GM18505 (cell line): ENCODE data around the gene UGGT2.

Experiments
- ATAC-seq: cut with Tn5 transposase; IDR thresholded peaks from one replicate; pipeline ENCODE4 v1.9.1; 2021; ENCODE audit not compliant: unreplicated experiment
- POLR2A ChIP-seq: IDR thresholded peaks from 4 replicates; pipeline ENCODE4 v1.6.1; 2011; ENCODE audit warnings: borderline replicate concordance; ENCODE audit not compliant: insufficient read depth, insufficient read length; ENCODE audit errors: extremely low read depth

UGGT2 gene

DNA sequence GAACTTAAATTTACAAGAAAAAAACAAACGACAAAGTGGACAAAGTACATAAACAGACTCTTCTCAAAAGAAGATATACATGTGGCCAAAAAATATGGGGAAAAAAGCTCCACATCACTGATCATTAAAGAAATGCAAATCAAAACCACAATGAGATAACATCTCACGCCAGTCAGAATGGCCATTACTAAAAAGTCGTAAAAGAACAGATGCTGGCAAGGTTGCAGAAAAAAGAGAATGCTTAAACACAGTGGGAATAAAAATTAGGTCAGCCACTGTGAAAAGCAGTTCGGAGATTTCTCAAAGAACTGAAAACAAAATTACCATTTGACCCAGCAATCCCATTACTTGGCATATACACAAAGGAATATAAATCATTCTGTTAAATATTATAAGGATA lies 132.7 kb downstream of the UGGT2 start:
- no peak for ATAC-seq
- TF ChIP-seq POLR2A = no peak

DNA sequence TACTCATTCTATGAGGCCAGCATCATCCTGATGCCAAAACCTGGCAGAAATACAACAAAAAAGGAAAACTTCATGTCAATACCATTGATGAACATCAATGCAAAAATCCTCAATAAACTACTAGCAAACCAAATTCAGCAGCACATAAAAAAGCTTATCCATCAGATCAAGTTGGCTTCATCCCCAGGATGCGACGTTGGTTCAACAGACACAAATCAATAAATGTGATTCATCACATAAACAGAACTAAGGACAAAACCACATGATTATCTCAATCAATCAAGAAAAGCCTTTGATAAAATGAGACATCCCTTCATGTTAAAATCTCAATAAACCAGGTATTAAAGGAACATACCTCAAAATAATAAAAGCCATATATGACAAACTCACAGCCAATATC lies 134.3 kb downstream of the UGGT2 start:
- ATAC-seq = no peak

DNA sequence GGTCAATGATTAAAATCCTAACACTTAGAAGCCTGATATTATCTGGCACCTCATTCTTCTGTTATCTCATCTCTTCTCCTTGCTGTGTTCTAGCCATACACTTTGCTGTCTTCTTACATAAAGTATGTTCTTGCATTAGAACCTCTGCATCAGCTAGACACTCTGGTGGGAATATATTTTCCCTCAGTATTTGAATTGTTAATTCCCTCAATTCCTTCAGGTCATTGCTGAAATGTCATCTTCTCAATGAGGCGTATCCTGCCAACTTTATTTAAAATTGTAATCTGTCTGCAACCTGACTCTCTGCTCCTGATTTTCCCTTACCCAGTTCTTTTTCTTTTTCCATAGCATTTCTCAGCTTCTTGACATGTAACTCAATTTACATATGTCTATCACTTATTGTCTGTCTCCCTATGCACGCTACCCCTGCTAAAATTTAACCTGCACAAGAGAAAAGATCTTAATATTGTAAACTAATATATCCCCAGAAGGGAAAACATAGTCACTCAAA lies 138.2 kb downstream of the UGGT2 start:
- TF ChIP-seq POLR2A = no peak
- ATAC-seq = no peak

More for the DNA sequence above, 134.3 kb downstream of the UGGT2 start:
- no peak for TF ChIP-seq POLR2A

DNA sequence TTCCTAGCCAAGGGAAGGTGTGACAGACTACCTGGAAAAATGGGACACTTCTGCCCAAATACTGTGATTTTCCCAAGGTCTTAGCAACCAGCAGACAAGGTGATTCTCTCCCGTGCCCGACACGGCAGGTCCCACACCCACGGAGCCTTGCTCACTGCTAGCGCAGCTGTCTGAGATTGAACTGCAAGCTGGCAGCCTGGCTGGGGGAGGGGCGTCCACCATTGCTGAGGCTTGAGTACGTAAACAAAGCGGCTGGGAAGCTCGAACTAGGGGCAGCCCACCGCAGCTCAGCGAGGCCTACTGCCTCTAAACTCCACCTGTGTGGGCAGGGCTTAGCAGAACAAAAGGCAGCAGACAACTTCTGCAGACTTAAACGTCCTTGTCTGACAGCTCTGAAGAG lies 146.2 kb downstream of the UGGT2 start:
- no peak for TF ChIP-seq POLR2A
- no peak for ATAC-seq

DNA sequence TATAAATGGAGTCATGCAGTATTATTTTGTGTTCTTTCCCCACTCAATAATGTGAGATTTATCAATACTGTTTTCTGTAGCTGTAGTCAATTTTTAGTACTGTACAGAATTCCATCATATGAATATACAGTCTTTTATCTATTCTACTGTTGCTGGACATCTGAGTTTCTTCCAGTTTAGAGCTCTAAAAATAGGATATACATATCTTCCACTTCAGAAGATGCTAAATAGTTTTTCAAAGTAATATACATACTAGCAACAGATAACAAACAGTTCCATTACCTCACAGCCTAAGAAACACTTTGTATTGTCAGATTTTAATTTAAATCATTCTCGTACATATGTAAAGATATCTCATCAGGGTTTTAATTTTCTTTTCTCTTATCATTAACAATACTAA lies 149.6 kb downstream of the UGGT2 start:
- TF ChIP-seq POLR2A = no peak

DNA sequence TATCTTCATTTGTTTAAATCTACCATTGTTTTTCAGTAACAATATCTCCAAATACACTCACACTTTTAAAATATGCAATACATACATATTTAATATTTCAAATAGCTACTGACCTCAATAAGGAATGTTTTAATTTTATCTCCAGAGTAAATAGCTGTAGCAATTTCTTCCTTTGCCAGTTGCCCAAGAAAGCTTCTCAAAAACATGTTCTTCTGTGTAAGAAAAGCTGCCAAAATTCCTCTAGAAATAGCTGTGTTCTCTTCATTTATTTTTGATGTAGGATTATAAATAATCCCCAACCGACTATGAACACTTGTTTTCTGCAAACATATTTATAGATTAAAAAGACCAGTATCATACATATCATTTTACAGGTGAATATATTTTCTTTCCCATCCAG lies 150.5 kb downstream of the UGGT2 start:
- no peak for TF ChIP-seq POLR2A
- no peak for ATAC-seq

More for the DNA sequence above, 149.6 kb downstream of the UGGT2 start:
- ATAC-seq = no peak

DNA sequence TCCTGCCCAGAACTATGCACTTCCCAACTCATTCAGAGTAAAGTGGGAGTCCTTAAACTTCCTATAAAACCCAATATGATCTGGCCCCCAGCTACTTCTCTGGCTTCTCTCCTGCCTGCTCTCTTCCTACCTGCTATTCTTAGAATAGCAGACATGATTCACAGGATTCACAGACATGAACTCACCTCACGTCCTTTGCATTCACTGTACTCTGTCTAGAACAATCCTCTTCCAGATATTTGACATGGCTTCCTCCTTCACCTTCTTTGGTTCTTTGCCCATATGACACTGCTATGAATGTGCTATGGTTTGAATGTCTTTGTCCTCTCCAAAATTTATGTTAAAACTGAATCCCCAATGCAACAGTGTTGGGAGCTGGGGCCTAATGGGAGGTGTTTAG lies 154.9 kb downstream of the UGGT2 start:
- ATAC-seq = no peak

DNA sequence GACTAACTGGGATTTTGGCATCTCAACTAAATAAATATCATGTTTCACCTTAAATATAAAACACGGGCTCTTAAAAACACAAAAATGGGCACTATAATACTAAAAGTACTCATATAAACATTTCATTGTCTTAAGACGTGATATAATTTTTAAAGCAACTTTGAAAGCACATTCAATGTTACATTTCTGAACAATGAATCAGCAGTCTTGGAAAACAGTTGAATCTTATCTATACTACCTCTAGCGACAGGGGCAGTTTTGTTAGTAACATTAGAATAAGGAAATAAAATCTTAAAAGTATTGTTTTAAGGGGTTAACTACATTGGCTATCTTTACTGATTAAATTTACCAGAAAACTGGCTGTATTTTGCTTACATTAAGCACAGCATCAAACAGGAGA lies 156.9 kb downstream of the UGGT2 start:
- no peak for ATAC-seq
- no peak for TF ChIP-seq POLR2A

More for the DNA sequence above, 154.9 kb downstream of the UGGT2 start:
- no peak for TF ChIP-seq POLR2A

DNA sequence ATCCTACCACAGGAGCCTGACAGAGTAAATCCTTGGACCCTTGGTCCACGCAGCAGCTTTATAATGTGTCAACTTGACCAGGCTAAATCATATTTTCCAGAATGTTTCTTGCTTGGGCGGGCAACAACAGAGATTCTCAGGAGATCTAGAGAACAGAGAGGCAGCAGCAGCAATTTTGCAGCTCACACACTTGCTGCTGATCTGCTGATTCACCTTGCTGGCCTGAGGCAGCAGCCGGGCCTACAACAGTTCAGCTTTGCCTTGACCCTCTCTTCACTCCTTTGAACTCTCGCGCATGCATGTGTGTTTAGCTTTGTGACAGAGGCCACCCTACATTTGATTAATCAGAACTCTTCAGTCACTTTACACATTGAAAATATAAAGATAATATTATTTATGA lies 159.3 kb downstream of the UGGT2 start:
- TF ChIP-seq POLR2A = no peak

DNA sequence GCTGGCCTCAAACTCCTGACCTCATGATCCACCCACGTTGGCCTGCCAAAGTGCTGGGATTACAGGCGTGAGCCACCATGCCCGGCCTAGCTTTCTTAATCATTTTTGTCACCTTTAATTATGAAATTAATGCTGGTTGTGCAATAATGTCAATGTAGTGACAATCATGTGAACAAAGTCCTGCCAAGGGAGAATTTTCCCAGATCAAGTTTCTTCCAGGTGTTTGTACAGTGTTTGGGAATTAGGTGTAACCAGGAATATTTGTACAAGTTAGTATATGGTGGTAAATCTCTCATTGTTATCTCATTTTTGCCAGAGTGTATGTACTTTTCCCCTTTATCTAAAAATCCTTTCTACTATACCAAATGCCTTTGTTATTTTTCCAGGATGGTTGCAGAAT lies 171.1 kb downstream of the UGGT2 start:
- no peak for ATAC-seq
- no peak for TF ChIP-seq POLR2A

More for the DNA sequence above, 159.3 kb downstream of the UGGT2 start:
- no peak for ATAC-seq

DNA sequence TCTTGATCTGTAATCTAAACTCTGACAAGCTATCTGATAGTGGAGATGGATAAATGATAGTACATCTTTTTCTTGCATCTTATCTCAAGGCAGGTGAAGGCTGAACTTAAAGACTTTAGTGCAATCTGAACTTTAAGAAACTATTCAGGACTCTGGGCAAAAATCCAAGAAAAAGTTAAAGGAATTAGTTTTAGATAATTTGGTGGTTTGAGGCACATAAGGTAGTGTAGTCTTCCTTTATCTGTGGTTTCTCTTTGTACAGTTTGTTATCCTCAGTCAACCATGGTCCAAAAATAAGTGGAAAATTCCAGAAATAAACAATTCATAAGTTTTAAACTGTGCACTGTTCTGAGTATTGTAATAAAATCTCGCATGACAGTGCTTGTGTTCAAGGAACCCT lies 172.9 kb downstream of the UGGT2 start:
- ATAC-seq = no peak
- no peak for TF ChIP-seq POLR2A

DNA sequence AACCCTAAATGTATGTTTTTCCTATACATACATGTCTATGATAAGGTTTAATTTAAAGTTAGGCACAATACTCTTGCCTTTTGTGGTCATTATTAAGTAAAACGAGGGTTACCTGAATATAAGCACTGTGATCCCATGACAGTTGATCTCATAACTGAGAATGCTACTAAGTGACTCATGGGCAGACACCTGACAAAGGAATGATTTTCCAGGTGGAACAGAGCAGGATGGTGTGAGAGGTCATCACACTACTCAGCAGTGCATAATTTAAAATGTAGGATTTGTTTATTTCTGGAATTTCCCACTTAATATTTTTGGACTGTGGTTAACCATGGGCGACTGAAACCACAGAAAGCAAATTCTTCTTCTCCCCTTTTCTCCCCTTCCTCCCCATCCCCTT lies 178.9 kb downstream of the UGGT2 start:
- no peak for TF ChIP-seq POLR2A
- no peak for ATAC-seq

DNA sequence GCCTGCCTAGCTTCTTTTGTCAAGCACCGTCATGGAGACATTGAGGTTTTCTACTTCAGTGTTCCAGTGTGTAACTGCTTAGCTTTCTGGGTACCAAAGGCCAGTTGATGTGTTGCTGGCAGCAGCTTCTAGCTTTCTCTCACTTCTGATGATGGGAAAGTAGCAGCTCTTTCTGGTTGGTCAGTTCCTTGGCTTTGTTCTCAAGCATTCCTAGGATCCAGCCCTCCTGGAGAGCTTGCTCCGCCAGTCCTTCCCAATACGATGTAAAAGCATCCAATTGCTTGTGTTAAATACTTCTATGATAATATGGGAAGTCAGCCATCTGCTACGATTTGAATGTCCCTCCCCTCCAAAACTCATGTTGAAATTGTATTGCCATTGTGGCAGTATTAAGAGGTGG lies 182.8 kb downstream of the UGGT2 start:
- no peak for TF ChIP-seq POLR2A
- ATAC-seq = no peak

DNA sequence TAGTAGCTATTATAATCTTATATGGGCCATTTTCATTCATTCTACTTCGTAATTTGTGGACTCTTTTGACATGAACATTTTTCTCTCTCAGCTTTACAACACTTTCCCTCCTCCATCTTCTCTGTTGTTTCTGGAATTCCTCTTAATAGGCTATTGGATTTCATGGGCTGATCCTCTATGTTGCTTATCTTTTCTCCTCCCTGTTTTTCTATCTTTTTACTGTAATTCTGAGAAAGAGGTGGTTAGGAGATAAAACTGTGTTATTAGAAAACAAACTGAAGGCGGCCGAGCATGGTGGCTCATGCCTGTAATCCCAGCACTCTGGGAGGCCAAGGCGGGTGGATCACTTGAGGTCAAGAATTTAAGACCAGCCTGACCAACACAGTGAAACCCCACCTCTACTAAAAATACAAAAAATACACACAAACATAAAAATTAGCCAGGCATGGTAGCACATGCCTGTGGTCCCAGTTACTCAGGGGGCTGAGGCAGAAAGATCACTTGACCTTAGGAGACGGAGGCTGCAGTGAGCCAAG lies 188.1 kb downstream of the UGGT2 start:
- no peak for TF ChIP-seq POLR2A
- ATAC-seq = no peak

DNA sequence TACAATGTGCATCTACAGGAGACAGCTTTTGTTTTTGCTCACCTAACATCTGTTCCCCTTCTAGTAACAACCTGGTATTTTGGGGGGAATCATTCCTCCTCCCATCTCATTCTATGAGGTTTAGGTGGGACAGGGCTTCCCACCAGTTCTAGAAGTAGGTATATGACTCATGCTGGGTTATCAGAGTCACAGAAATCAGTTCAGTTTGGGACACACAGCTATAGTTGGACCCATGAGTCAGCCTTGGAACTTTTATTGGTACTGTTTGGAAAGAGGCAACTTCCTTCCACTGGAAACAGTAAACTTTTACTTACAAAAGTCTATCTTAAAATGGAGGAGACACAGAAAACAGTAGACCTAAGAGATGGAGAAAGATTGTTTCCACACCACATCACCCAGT lies 190.8 kb downstream of the UGGT2 start:
- no peak for ATAC-seq
- TF ChIP-seq POLR2A = no peak
